GM19463 (cell line): ENCODE results near the gene AQP2.

ENCODE experiments used
- ATAC-seq: cut with Tn5 transposase; IDR thresholded peaks from one replicate; pipeline ENCODE4 v1.9.1; 2021; ENCODE audit warnings: mild to moderate bottlenecking, moderate library complexity; ENCODE audit not compliant: unreplicated experiment

Gene AQP2

DNA sequence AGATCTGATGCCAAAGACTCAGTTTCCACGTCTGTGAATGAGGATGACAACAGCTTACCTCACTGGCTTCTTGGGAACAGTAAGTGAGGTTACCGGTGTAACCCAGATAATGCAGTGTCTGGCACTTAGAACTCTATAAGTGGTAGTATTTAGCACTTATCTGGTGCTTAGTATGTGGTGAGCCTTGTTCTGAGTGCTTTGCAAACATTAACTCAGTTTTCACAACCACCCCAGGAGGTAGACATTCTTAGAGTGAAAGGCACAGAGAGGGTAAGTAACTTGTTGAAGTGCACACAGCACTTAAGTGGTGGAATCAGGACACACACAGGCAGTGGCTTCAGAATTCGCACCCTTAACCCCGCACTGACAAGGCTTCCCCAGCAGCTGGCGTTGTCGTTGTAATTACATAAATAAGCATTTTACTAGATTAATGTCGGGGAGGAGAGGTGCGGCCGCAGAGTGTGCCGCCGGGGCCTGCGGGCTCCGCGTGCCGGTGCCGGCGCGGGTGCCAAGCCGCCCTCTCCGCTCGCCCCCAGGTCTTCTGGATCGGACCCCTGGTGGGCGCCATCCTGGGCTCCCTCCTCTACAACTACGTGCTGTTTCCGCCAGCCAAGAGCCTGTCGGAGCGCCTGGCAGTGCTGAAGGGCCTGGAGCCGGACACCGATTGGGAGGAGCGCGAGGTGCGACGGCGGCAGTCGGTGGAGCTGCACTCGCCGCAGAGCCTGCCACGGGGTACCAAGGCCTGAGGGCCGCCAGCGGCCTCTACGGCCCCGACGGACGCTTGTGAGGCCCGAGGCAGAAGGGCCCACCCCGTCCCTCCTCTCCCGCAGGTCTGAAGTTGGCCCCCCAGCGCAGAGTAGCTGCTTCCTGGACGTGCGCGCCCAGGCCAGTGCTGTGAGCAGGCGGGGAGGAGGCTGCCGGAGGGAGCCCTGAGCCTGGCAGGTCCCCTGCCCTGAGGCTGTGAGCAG, 4.6 kb downstream of the AQP2 start:
- ATAC-seq = no peak

- no peak for ATAC-seq
Measured at GRCh38 chr12:49955899-49956662, 5.5 kb downstream of the AQP2 start.

DNA sequence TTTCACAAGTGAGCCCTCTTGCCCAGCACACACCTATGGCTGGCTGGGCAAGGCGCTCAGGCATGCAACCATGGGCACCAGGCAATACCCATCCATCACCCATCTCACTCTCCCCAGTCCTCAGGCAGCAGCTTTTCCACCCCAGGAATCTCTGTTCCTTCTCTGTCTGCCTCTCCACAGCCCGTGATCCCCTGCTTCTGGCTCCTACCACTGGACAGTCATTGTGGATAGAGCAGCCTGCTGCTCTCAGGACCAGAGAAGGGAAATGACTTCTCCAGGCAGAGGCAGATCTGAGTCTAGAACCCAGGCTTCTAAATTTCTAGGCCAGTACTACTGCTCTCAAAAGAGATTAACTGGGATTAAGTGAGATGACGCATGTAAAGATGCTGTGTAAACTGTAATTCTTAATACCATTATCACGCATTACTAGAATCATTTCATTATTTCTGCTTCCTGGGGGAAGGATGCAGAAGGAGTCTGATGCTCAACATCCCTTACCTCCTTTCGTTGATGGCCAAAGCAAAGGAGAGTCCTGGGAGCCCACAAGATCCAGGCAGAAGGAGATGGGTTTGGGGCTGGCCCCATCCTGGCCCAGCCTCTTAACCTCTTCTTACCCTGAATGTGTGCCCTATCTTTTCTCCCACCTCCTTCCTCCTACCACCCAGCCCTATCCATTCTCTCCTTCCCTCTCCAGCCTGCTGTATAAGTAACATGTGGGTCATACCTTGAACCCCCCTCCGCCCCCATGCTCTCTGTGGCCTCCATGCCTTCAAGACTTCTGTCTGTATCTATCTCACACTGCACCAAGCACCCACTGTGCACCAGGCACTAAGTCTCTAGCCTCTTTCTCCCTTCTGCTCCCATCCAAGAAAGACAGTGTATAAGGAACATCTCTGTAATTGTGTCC, 6.4 kb downstream of the AQP2 start:
- no peak for ATAC-seq

GRCh38 chr12:49957570-49957967, 7.0 kb downstream of the AQP2 start:
- ATAC-seq = no peak

- ATAC-seq = no peak
Measured at GRCh38 chr12:49959685-49960473, 9.3 kb downstream of the AQP2 start.

DNA sequence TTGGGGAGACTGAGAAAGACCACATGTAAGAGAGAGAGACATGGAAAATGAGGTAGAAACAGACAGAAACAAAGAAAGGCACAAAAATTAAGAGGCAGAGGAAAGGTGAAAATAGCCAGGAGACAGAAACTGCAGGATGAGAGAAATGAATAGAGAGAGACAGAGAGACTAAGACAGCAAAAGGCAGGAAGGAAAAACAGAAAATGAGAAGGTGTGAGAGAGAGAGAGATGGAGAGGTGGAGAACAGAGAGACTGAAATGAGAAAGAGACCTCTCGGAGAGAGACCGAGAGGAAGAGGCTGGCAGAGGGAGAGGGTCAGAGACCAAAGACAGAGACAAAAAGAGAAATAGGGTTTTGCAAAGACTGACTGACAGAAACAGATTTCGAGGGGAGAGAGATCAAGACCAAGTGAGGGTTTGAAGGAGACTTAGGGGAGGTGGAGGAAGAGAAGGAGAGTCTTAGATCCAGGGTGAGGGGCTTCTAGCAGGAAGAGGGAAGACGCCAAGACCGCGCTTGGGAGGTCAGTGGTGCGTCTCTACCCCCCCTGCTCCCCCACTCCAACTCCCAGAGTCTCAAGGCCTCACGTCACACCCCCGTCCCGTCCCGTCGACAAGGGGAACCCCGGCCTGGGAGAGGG, 10.1 kb downstream of the AQP2 start:
- ATAC-seq = no peak

DNA sequence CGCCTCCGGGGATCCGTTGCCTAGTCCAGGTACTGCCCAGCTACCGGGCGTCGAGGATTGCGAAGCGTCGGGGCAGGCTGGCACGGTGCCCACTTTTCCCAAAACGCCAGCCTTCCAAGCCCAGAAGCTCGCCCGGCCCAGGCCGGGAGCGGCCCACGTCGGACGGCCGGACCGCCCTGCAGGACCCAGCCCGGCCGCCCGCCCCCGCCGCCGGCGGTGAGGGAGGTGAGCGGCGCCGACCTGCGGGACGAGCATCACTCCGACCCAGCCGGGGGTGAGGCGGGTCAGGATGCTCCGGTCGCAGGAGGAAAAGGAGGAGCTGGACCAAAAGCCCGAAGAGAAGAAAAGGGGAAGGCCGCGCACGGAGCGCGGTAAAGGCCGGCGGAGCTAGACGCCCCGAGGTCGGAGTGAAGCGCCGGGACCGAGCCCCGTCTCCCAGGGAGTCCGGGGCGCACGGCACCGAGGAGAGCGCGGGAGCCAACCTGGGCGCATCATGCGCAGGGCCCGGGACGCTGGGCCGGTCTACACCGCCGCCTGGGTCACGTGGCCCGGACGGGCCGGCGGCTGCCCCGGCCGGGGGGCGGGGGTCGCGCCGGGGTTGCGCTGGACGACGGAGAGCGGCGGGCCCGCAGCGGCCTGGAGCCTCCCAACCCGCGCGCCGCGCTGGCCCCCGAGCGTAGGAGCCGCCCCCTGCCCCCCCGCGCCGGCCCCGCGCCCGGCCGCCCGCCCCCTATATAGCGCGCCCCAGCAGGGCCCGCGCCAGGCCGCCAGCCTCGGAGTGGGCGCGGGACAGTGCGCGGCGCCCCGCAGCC, 10.8 kb downstream of the AQP2 start, which contains the start of gene AQP5:
TSS of gene AQP5 (plus strand) at position 762 of the 812 bp plus-strand sequence. CDS start 146 bp downstream, outside the sequence.
- no peak for ATAC-seq

DNA sequence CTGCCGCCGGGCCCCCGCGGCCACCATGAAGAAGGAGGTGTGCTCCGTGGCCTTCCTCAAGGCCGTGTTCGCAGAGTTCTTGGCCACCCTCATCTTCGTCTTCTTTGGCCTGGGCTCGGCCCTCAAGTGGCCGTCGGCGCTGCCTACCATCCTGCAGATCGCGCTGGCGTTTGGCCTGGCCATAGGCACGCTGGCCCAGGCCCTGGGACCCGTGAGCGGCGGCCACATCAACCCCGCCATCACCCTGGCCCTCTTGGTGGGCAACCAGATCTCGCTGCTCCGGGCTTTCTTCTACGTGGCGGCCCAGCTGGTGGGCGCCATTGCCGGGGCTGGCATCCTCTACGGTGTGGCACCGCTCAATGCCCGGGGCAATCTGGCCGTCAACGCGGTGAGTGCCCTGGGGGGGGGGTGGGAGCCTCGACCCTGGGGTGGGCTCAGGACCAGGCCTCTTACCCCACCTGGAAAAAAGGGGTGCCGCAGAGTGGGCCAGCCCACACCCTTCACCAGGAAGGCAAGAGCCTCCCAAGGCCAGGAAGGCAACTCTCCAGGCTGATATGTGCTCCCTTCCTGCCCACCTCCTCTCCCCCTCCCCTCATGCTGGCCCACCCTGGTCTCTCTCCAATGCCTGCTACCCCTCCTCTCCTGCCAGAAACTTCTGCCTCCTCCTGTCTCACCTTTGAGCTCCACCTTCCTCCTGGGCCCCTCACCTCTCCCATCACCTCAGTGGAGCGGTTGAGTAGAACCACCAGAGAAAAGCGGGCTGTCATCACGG, 11.6 kb downstream of the AQP2 start:
- no peak for ATAC-seq

DNA sequence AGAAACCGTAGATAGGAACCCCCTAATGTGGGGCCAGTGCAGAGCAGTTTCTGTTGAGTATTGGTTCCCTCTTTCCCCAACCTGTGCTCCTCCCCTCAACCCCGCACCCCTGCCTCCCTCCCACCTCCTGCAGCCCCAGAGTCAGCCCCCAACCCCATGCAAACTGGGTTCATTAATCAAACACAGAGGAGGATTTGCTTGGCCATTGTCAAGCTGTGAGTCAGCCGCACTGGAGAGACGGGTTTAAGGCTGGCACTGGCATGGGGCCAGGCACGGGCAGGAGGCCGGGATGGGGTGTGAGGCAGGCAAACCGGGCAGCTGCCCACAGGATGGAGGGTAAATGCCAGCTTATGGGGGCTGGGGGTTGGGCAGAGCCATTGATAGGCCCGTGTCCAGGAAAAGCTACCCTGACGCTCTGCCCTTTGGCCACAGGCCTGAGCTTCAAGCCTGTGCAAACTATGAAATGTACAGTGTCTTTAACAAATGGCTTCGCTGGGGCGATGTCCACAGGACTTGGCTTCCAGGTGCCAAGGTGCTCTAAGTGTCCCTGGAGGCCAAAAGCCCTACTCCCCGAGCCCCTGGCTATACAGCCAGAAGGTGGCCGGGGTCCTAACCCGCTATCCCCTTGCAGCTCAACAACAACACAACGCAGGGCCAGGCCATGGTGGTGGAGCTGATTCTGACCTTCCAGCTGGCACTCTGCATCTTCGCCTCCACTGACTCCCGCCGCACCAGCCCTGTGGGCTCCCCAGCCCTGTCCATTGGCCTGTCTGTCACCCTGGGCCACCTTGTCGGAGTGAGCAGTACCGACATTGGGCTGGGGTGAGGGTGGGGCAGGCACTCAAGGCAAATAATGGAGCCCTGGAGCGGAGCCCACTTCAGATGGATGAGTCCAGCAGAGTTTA, 12.6 kb downstream of the AQP2 start:
- no peak for ATAC-seq

DNA sequence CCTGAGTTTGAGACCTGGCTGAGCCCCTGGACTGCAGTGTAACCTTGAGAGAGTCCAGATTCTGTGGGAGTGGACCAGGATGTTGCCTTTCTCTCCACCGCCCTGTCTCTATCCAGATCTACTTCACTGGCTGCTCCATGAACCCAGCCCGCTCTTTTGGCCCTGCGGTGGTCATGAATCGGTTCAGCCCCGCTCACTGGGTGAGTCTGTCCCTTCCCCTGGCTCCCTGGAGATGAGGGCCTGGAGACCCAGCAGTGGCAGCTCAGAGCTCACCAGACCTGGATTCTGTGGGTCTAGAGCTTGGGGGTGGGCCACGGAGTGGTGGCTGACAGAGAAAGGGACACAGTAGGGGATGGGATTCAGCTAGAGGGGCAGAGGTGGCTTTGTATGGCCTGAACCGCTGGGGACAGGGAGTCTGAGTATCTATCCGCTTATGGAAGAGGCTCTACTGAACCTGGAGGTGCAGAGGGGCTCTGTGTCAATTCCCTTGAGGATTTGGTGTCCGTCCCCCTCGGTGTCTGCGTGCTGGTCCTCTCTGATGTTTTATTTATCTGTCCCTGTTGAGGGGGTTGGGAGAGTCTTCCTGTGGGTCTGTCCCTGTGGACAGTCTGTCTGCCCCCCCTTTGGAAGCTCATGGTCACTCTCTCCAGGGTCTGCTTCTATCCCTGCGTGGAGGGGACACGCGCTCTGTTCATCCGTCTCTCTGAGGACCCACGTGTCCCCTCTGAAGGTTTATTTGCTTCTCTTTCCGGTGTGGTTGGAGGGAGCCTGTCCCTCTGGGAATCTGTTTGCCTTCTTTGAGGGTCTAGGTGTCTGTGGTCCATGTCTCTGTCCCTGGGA, 13.7 kb downstream of the AQP2 start:
- no peak for ATAC-seq

DNA sequence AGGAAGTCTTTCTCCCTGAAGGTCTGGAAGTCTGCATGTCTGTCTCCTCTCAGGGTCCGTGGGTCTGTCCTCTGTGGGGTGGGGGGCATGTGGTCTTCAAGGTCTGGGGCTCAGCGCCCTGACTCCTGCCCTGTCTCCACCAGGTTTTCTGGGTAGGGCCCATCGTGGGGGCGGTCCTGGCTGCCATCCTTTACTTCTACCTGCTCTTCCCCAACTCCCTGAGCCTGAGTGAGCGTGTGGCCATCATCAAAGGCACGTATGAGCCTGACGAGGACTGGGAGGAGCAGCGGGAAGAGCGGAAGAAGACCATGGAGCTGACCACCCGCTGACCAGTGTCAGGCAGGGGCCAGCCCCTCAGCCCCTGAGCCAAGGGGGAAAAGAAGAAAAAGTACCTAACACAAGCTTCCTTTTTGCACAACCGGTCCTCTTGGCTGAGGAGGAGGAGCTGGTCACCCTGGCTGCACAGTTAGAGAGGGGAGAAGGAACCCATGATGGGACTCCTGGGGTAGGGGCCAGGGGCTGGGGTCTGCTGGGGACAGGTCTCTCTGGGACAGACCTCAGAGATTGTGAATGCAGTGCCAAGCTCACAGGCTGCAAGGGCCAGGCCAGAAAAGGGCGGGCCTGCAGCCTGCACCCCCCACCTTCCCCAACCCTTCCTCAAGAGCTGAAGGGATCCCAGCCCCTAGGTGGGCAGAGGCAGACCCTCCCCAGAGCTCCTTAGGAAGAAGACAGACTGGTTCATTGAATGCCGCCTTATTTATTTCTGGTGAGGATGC, 14.5 kb downstream of the AQP2 start:
- ATAC-seq = no peak

GRCh38 chr12:49965836-49966235, 15.3 kb downstream of the AQP2 start:
- ATAC-seq = no peak

DNA sequence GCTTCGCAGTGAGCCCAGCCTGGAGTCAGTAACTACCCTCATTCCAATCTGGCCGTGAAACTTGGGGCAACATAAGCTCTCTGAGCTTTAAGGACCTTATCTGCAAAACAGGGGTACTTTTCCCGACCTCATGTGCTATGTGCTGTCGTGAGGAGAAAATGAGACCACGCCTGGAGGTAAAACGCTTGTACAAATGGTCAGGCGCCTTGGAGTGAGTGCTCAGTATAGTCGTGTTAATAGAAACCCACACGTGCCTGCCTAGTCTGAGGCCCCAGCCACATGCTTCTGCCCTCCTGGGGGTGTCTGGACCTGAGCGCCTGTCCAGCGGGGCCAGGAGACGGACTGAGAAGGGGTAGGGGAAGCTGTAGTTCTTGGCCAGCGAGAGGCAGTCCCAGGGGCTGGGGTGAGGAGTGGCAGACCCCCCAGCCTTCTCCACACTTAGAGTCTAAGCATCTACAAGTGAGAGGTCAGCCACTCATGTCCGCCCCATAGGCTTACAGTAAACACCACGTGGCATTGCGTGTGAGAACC, 16.0 kb downstream of the AQP2 start:
- no peak for ATAC-seq

DNA sequence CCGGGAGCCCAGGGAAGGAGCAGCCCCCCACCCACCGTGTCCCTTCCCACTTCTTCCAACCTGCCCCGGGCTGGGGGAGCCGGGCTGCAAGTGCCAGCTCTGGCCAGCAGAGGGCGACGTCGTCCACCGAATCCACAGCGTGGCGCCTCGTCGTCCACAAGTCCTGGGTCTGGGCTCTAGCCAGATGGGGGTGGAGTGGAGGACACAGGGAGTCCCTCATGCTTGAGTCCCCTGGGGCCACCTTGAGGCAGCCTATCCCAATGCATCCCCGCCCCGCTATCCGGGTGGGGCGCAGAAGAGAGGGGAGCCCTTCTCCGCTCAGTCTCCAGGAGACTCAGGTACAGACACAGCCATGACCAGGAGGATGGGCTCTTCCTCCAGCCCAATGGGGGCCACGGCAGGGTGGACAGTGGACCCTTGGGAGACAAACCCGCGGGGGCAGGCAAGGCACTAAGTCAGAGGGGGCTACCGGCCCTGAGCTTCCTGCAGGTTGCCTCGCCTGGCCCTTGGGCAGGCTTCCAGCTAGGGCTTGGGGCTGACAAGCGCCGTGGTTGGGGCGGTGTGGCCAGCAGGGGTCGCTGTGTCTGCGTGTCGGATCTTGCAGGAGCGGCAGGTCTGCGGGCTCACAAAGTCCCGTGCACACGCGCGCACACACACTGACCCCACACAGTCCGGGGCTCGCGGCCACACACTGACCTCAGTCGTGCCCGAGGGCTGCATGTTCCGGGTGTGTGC, 16.7 kb downstream of the AQP2 start:
- peak; percentile 71 for ATAC-seq
